ENCODE data around the gene ACER3.

ACER3 gene

DNA sequence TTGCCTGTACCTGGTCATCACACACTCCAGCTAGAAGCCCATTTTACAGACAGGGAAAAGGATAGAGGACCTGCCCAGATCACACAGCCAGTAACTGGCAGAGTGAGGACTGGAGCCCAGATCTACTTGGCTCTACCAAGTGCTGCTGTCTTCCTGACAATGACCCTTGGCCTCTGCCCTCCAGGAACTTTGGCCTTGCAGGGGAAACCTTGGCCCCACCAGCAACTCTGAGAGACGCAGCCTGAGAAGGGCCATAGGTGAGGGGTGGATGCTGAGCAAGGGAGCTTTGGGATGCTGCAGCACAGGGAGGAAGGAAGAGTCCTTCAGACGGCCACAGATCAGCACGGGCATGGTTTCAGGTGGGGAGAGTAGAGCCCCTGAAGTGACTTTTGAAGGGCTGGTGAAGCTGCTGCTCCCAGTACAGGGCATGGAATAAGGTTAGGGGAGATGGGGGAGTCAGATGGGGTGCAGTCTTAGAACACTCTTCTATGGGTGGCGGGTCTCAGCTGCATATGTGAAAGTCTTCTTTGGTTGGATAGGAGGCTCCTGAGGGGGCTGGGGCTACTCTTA is 204.0 kb downstream of the ACER3 start:
- DNase-seq, result no peak

DNA sequence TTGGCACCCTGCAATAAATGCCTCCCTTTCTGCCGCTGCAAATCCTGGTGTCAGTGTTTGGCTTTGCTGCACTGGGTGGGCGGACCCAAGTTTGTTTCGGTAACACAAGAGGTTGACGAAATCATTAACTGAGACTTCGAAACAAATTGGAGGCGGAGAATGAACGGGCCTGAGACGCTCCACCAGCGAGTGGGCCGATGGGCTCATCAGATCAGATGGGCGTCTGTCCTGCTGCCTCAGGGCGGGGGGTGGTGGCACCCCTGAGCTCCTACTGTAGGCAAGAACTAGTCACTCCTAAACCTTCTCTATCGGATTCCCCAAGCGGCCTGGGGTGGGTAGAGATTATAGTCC is 205.1 kb downstream of the ACER3 start:
- no peak for DNase-seq

DNA sequence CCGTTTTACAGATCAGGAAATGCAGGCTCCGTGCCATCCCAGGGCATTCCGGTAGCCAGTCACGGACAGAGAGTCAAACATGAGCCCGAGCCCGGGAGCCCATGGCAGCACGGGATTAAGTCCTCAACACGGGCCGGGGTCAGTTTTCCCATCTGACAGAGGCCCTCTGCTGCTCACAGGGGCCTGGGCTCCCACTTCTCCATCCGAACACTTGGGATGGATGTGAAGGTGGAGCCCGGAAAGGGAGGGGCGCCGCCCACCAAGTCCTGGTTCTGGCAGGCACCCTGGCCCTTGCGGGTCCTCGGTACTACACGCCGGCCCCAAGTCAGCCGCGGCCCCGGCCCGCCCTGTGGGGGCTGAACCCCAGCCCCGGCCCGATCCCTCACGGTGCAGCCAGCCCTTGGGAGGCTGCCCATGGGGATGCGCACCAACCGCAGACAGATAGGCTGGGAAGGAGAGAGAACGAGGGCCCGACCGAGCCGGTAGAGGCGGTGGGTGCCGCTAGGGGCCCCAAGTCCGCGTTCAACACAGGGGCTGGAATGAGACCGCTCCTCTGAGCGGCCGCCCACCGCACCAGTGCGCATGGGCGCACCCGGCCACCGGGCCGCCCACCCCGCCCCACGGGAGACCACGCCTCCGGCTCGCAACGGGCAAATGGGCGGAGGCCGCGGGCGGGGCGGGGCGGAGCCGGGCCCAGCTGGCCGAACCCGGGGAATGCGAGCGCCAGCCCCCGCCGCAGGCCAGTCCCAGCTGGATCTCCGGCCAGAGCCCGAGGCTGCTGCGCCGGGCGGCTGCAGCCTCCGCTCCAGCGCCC is 205.7 kb downstream of the ACER3 start, which contains the start of gene CAPN5:
CAPN5 (plus strand) TSS at position 743 of the 814 bp plus-strand sequence. CDS start 17,916 bp downstream, outside the sequence.
- peak; percentile 87 for DNase-seq

DNA sequence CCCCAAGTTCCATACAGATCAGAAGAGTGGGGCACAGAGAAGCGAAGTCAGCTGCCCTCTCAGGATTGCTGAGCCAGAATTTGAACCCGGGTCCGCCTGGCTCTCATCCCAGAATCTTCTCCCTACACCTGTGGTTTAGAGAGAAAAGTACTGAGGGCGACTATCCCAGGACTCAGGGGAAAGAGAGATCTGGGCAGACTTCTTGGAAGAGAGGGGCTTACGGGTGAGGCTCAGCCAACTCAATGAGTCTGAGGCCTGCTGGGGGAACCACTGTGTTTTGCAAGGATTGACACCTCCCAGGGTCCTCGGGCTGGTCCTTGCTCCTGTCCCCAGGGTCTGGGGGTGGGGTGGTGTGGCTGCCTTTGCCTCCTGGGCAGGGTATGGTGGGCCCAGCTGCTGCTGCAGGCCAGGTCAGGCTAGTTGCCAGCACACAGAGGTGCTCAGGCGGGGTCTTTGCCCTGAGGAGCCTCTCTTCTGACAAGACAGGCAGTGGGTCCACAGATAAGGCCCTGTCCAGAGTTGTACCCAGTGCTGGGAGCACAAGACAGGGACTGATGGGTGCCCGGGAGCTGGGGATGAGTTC is 207.2 kb downstream of the ACER3 start:
- DNase-seq, result no peak

DNA sequence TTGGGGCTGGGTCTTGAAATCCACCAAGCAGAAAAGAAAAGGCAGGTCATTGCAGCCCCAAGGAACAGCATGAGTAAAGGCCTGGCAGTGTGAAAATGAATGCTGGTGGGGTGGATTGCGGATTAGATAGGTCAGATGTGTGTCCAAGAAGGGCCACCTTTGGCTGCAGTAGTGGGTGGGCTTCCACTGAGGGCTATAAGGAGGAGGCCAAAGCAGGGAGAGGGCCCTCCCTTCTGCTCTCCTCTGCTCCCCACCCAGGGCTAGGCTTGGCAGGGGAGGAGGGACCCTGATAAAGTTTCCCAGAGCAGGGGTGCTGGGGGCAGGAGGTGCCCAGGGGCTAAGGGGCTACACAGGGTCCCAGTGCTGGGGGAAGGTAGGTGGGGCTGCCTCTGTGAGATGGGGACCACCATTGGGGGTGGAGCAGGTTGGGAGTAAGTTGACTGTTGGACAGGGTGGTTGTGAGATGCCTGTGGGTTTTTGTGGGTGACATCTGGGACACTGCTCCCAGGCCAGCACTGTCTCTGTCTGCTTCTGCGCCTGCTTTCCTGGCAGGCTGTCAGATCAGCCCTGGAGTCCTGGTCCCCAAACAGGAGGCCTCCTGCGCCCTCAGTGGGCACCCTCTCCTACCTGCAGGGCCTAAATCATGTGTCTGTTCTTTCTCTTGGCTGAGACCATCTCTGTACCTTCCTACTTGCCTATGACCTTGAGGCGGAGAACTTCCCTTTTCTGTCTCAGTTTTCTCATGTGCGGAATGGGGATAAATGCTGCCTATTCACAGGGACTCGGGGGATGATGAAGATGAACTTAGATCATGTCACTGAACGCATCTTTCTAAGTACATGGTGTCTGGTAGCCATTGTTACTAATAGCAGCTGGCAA is 208.0 kb downstream of the ACER3 start:
- DNase-seq, result no peak

DNA sequence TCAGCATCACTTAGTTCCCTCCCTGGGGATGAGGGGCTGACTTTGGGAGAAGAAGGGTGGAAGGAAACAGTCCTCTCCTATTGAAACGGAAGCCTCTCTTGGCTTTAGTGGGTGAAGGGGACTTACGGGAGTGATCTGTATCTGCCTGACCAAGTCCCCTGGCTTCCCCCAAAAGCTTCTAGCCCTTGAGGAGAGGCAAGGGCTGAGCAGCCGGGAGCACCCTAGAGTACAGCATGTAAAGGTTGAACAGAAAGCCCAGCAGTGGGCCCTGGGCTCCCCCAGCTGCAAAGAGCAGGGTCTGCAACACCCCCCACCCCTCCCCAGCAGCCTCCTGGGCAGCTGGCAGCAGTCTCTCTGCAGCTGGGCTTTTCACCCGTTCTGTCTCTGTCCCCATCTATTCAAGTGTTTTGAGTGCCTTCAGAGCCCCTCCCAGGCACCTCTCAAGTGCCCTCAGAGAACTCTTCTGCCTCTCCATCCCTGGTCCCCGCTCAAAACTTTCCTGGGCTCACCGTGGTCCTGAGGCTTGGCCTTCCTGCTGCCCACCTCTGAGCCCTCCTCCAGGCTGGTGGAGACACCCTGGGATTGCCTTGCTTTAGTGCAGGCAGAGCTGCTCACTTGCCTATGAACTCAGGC is 208.7 kb downstream of the ACER3 start:
- DNase-seq, result no peak

DNA sequence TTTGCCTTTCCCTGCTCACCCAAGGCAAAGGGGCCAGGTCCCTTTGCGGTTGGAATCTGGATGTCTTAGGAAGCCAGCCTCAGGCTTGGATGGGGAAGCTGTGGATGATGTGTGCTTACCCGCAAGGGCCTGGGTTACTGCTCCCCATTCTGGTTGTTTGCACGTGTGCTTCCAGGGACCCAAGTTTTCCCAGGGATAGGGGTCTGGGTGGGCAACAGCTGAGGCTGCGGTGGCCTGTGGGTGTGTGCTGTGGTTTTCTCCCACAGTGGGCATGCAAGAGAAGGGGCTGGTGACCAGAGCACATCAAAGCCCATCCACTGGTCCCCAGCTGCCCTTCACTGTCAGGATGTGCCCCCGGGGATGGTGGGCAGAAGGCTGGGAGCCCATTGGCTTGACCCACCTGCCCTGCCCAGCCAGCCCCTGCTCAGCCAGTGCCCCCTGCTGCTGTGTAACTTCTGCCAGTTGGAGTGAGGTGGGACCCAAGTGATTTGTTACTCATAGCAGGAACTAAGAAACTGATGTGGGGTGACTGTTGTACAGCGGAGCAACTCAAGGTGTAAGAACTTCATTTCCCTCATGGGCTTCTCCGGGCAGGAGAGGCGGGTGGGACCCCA is 209.4 kb downstream of the ACER3 start:
- DNase-seq, result no peak

DNA sequence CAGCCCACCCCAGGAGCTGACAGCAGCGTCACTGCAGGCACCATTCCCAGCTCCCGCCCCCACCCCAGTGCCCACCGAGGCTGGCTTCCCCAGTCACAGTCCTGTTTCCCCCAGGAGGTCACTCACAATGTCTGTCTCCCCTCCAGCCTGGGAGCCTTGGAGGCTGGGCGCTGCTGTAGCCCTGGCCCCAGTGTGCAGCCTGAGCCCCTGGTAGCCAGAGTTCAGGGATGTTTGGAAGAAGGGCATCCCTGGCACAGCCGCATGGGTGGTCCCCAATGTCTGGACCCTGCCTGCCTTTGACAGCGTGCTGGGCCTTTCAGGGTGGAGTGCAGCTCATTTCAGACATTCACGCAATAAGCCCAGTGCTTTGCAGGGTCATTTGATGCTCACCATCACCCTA is 210.4 kb downstream of the ACER3 start:
- no peak for DNase-seq

DNA sequence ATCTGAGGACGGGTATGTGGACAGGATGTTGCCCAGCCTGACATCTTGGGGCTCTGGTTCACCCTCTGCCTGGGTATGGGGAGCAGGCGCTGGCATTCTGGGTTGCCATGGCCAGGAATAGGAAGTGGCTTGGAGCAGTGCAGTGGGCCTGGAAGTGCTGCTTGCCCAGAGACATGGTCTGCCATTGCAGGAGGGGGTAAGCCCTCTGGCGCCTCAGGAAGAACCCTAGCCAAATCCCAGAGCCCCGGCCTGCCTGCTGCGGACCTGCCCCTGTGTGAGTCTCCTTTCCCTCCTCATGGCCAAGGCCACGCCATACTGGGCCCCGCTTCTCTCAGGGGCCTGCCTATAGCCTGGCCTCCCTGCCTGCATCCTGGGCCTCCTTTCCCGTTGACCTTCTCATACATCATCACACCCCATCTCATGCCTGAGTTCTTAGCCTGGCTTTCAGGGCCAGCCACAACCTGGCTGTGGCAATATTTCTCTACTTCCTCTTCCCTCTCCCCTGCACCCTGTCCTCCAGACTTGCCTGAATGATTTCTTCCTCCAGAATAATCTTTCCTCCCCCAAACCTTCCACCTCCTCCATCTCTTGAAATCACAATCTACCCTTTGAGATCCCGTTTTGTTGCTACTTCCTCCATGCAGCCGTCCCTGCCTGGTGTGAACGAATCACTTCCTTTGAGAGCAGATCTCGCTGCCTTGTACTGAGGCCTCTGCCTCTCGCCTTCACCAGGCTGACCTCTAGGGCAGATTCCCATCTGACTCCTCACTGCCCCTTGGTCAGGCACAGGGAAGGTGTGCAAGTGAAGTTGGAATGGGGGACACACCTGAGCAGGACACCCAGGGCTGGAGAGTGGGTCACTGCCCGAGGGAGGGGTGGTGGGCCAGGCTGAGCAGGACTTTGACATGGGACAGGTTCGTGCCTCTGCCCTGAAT is 211.2 kb downstream of the ACER3 start:
- DNase-seq, result no peak

DNA sequence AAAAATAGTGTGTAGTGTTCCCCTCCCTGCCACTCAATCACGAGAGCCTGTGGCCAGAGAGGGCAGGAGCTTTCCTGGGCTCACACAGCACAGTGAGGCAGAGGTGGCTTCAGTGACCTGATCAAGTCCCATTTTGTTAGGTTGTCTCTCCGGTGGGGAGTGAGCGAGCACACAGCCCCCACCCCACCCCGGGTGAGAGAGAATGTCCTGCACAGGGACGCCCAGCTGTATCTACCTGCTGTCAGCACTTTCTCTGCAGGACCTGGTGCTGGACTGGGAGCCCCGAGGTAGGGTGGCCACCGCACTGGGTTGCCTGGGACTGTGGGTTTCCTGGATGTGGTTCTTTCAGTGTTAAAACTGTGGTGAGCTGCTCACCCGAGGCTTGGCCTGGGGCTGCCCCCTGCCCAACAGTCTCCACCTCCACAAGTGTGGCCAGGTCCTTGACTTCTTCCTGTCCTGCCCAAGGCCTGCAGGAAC is 212.2 kb downstream of the ACER3 start:
- no peak for DNase-seq

DNA sequence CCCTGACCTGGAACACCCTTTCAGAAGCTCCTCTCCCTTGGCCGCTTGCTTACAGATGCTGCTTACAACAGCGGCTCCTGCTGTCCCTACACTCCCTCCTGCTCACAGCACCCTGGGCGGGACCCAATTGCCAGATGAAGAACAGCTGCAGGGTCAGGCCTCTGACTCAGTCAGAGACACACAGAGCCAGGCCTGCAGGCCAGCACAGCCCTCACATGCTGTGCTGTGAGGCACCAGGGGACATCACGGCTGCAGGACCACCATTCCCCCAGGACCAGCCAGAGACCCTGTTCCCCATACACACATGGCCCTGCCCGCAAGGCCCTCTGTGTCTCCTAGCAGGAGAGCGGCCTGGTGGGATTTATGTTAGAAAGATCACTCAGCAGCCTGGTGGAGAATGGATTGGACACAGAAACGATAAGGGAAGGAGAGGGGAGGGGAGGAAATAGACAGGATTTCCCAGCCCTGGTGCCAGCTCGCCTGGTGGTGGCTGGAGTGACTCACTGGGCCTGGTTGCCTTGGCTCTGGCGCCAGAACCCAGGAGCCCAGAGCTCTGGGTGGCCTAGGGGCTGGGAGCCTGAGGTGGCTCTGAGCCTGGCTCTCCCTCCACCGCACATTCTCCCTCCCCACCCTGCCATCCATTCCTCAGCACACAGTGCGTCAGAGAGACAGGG is 212.7 kb downstream of the ACER3 start:
- DNase-seq, result no peak

DNA sequence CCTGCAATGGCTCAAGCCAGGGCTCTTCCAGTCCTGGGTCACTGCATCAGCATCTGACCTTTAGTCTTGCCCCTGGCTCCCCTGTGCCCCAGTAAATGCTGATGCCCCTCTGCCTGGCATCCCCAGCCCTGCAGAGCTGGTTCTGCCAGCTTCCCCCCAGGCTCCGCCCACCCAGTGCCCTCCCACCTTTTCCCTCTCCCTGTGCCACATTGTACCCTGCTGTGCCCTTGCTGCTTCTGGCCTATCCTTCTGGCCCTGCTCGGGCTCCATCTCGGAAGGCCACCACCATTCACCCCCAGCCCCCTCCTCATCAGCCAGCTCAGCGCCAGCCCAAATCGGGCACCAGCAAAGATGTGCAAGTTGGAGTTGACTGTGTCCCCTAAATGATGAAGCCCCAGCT is 213.5 kb downstream of the ACER3 start:
- DNase-seq, result no peak

DNA sequence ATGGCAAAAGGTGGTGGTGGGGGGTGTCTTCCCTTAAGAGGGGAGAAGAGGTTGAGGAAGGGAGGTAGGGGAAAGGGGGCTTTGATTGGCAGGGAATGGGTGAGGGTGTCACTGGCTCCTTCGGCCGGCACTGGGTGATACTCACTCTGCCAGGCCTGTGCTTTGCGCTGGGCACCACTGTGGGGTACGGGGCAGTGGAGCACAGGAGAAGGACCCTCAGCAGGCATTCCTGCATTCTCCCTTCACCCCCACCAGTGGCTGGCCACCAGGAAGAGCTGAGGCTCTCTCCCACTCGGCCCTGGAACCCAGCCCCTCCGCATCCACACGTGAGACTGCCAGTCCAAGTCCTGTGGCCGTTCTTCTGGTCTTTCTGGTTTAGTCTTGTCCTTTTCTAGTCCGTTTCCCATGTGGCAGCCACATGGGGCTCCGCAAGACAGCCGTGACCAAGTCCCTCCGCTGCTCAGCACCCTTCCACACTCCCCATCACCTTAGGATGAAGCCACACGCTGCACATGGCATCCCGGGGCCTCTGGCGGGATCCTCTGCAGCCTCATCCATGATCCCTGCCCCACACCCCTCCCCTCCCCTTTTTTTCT is 214.0 kb downstream of the ACER3 start:
- no peak for DNase-seq

DNA sequence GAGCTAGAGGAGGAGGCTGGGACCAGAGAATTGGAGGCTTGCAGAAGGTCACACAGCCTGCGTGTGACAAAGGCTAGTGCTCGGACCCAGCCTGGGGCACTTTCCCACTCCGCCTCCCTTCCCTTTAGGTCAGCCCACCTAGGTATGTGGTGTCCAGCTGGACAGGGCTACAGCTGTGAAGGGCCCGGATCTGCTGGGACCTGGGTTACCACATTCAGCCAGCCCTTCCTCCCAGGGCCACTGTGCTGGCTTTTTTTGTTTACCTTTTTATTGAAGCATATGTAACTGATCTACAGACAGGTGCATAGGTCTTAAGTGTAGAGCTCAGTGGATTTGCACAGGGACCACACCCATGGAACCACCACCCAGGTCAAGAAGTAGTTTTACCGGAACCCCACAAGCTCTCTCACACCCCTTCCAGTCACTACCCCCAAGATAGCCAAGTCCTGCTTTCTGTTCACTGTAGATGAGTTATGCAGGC is 214.7 kb downstream of the ACER3 start:
- DNase-seq, result no peak

All from CD4-positive, alpha-beta T cell treated with Interleukin-15 for 1 hour (primary cell).